Stomach smooth muscle (tissue), 2 donors: ENCODE data around the gene PKP4.

Experiments
- H3K27ac ChIP-seq: one replicate; pipeline ENCODE4 v1.7.0; 2013; ENCODE audit warnings: mild to moderate bottlenecking, low read length, inconsistent platforms
- H3K27me3 ChIP-seq, 2 donors: one replicate each; pipeline ENCODE4 v1.7.0; 2013; ENCODE audit warnings: low read length in 2 of 2; ENCODE audit not compliant: insufficient read depth in 2 of 2, control insufficient read depth in 1 of 2
- H3K36me3 ChIP-seq, 2 donors: one replicate each; pipeline ENCODE4 v1.7.0; 2013; ENCODE audit warnings: low read length in 2 of 2; ENCODE audit not compliant: control insufficient read depth in 2 of 2, insufficient read depth in 2 of 2
- H3K4me1 ChIP-seq: one replicate; pipeline ENCODE4 v1.7.0; 2013; ENCODE audit warnings: low read length; ENCODE audit not compliant: control insufficient read depth, insufficient read depth
- H3K4me3 ChIP-seq, 2 donors: one replicate each; pipeline ENCODE4 v1.7.0; 2013; ENCODE audit warnings: low read length in 2 of 2
- H3K9ac ChIP-seq, 2 donors: one replicate each; pipeline ENCODE4 v1.7.0; 2013; ENCODE audit warnings: low read length in 2 of 2, mild to moderate bottlenecking in 1 of 2
- H3K9me3 ChIP-seq, 2 donors: one replicate each; pipeline ENCODE4 v1.7.0; 2013; ENCODE audit warnings: low read length in 2 of 2; ENCODE audit not compliant: control insufficient read depth in 2 of 2
- donor health status: healthy.
- donor health status: Pancreatic carcinoma.

The PKP4 gene

GRCh38 chr2:158618891-158619490 is 162.2 kb downstream of the PKP4 start:
- no peaks in the 10 kb centered on the region for H3K9me3 ChIP-seq
- H3K27ac ChIP-seq: no peak overlapping the region
- no peaks in the 10 kb centered on the region for H3K27me3 ChIP-seq
- no peaks in the 10 kb centered on the region for H3K4me1 ChIP-seq
- no peak overlapping the region for H3K4me3 ChIP-seq
- H3K9ac ChIP-seq: no peak overlapping the region
- peaks cover 11 to 14% of the 10 kb centered on the region in 2 donors for H3K36me3 ChIP-seq

- no peaks in the 10 kb centered on the region for H3K27me3 ChIP-seq
- H3K36me3 ChIP-seq: peaks cover 11 to 17% of the 10 kb centered on the region in 2 donors
Observed at GRCh38 chr2:158619496-158619895, 162.7 kb downstream of the PKP4 start.

GRCh38 chr2:158620656-158621055 is 163.9 kb downstream of the PKP4 start:
- Histone ChIP-seq H3K36me3 (peaks cover 16 to 22% of the 10 kb centered on the region in 2 donors), H3K4me3 (no peak overlapping the region), H3K4me1 (no peaks in the 10 kb centered on the region), H3K27me3 (no peaks in the 10 kb centered on the region), H3K9me3 (no peaks in the 10 kb centered on the region), H3K27ac (no peak overlapping the region), H3K9ac (no peak overlapping the region)

More at GRCh38 chr2:158619496-158619895, 162.7 kb downstream of the PKP4 start:
- no peaks in the 10 kb centered on the region for H3K4me1 ChIP-seq
- H3K9me3 ChIP-seq: no peaks in the 10 kb centered on the region
- H3K27ac ChIP-seq: no peak overlapping the region
- no peak overlapping the region for H3K9ac ChIP-seq
- no peak overlapping the region for H3K4me3 ChIP-seq

- no peak overlapping the region for H3K9ac ChIP-seq
- no peaks in the 10 kb centered on the region for H3K27me3 ChIP-seq
- H3K27ac ChIP-seq: no peak overlapping the region
- no peaks in the 10 kb centered on the region for H3K9me3 ChIP-seq
- H3K36me3 ChIP-seq: peaks cover 12 to 22% of the 10 kb centered on the region in 2 donors
- H3K4me1 ChIP-seq: no peaks in the 10 kb centered on the region
- H3K4me3 ChIP-seq: no peak overlapping the region
Observed at GRCh38 chr2:158624071-158624667, 167.4 kb downstream of the PKP4 start.

- Histone ChIP-seq H3K9me3 (no peaks in the 10 kb centered on the region), H3K27me3 (no peaks in the 10 kb centered on the region), H3K4me3 (no peak overlapping the region), H3K36me3 (peaks cover 12 to 22% of the 10 kb centered on the region in 2 donors), H3K9ac (no peak overlapping the region), H3K4me1 (no peaks in the 10 kb centered on the region), H3K27ac (no peak overlapping the region)
Observed at GRCh38 chr2:158624961-158625360, 168.2 kb downstream of the PKP4 start.

- Histone ChIP-seq H3K4me3 (no peak overlapping the region), H3K9ac (no peak overlapping the region), H3K4me1 (no peaks in the 10 kb centered on the region), H3K9me3 (no peaks in the 10 kb centered on the region), H3K36me3 (peaks cover 9 to 11% of the 10 kb centered on the region in 2 donors), H3K27me3 (no peaks in the 10 kb centered on the region), H3K27ac (no peak overlapping the region)
Observed at GRCh38 chr2:158629116-158629515, 172.4 kb downstream of the PKP4 start.

- H3K9me3 ChIP-seq: no peaks in the 10 kb centered on the region
- no peak overlapping the region for H3K9ac ChIP-seq
- no peak overlapping the region for H3K27ac ChIP-seq
- no peak overlapping the region for H3K4me3 ChIP-seq
- H3K27me3 ChIP-seq: no peaks in the 10 kb centered on the region
- no peaks in the 10 kb centered on the region for H3K4me1 ChIP-seq
- peaks cover 2 to 10% of the 10 kb centered on the region in 2 donors for H3K36me3 ChIP-seq
Observed at GRCh38 chr2:158633261-158633660, 176.5 kb downstream of the PKP4 start.

- H3K27ac ChIP-seq: no peak overlapping the region
- no peak overlapping the region for H3K9ac ChIP-seq
- H3K4me1 ChIP-seq: no peaks in the 10 kb centered on the region
- H3K4me3 ChIP-seq: no peak overlapping the region
- peaks cover 6 to 10% of the 10 kb centered on the region in 2 donors for H3K36me3 ChIP-seq
- H3K9me3 ChIP-seq: no peaks in the 10 kb centered on the region
- H3K27me3 ChIP-seq: no peaks in the 10 kb centered on the region
Observed at GRCh38 chr2:158634627-158635026, 177.9 kb downstream of the PKP4 start.

- Histone ChIP-seq H3K36me3 (peaks cover 6 to 10% of the 10 kb centered on the region in 2 donors), H3K4me3 (no peak overlapping the region), H3K27ac (no peak overlapping the region), H3K27me3 (no peaks in the 10 kb centered on the region), H3K4me1 (no peaks in the 10 kb centered on the region), H3K9ac (no peak overlapping the region), H3K9me3 (no peaks in the 10 kb centered on the region)
Observed at GRCh38 chr2:158635961-158636601, 179.3 kb downstream of the PKP4 start.

- H3K4me1 ChIP-seq: no peaks in the 10 kb centered on the region
- H3K27ac ChIP-seq: no peak overlapping the region
- H3K36me3 ChIP-seq: peaks cover 5 to 7% of the 10 kb centered on the region in 2 donors
- no peaks in the 10 kb centered on the region for H3K27me3 ChIP-seq
- no peak overlapping the region for H3K9ac ChIP-seq
- no peak overlapping the region for H3K4me3 ChIP-seq
- no peaks in the 10 kb centered on the region for H3K9me3 ChIP-seq
Observed at GRCh38 chr2:158637357-158637756, 180.6 kb downstream of the PKP4 start.

- H3K36me3 ChIP-seq: peaks cover 2 to 7% of the 10 kb centered on the region in 2 donors
- H3K4me3 ChIP-seq: no peak overlapping the region
- no peaks in the 10 kb centered on the region for H3K4me1 ChIP-seq
Observed at GRCh38 chr2:158644139-158644538, 187.4 kb downstream of the PKP4 start.

More at GRCh38 chr2:158644139-158644538, 187.4 kb downstream of the PKP4 start:
- Histone ChIP-seq H3K27me3 (no peaks in the 10 kb centered on the region), H3K9me3 (no peaks in the 10 kb centered on the region), H3K9ac (no peak overlapping the region), H3K27ac (no peak overlapping the region)
